ENCODE data around the gene SLC35F3.

The SLC35F3 gene

GRCh38 chr1:234260578-234260977 is 356.1 kb downstream of the SLC35F3 start:
- no peak for DNase-seq (ENCODE audit: low read depth)

DNA sequence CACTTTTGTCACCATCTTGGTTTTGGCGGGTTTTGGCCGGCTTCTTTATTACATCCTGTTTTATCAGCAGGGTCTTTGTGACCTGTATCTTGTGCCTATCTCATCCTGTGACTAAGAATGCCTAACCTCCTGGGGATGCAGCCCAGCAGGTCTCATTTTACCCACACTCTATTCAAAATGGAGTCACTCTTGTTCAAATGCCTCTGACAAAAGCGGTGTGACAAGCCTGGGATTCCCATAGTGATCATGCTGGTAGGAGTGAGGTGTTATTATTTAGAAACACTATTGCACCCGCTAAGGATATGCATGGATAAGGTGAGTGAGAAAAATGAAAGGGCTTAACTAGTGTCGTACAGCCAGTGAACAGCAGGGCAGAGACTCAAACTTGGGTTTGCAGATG is 357.1 kb downstream of the SLC35F3 start:
- DNase-seq (ENCODE audit: low read depth) = no peak

DNA sequence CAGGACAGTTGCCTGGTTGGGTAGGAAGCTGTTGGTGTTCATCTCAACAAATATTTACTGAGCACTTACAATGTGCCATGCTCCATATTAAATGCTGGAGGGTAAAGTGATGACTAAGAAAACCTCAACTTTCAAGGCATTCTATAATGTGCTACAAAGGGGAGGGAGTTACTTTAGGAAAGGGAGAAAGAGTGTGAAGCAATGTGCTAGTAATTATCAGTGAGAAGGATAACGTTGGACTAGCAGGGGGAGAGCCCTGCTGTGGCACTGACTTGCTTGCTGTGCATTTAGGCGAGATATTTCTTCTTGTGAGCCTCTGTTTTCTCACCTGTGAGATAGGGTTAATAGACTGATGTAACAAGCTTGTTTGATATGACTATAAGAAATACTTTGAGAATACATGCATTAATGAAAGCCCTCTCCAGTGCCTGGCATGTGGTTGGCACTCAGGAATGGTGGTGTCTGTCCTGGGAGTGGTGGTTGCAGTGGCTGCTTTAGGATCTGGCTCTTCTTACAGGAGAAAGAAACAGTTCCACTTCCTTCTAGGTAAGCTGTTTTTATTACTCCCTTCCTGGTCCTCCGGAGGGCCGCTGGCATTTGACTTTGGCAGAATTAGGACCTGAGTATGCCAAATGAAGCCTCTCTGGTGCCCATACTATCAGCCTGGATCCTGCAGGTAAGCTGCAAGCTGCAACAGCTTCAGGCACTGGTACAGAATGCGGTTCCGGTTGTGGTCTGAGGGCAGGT is 357.7 kb downstream of the SLC35F3 start:
- no peak for DNase-seq (ENCODE audit: low read depth)

DNA sequence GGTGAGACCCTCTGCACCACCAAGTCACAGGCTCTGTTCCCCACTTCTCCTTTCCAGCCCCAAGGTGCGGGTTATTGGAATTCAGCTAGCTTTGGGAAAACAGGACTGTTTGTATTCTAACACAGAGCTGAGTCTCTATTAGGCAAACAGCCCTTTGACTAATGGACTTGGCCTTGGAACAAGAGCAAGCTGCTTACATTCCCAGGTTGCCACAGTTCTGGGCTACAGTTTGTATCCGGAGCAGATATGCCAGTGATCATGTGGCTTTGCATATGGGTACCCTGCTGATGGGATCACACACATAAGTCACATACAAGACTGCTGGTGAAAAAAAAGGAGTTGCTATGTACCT is 358.3 kb downstream of the SLC35F3 start:
- no peak for DNase-seq (ENCODE audit: low read depth)

DNA sequence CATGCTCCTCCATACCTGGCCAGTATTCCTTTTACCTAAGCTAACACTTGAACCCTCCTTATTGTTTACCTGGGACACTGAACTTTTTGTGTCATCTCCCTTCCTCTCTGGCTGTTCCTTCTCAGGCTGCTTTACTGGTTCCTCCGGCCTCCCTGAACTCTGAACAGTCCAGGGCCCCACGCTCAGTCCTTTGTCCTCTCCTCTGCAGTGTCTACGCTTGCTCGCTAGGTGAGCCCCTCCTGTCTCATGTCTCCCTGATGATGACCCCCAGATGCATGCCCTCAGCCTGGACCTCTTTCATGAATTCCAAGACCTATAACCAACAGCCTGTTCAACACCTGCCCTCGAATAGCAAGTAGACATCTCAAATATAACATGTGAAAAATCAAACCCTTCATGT is 360.4 kb downstream of the SLC35F3 start:
- no peak for DNase-seq (ENCODE audit: low read depth)

GRCh38 chr1:234265321-234265720 is 360.8 kb downstream of the SLC35F3 start:
- DNase-seq (ENCODE audit: low read depth) = no peak

DNA sequence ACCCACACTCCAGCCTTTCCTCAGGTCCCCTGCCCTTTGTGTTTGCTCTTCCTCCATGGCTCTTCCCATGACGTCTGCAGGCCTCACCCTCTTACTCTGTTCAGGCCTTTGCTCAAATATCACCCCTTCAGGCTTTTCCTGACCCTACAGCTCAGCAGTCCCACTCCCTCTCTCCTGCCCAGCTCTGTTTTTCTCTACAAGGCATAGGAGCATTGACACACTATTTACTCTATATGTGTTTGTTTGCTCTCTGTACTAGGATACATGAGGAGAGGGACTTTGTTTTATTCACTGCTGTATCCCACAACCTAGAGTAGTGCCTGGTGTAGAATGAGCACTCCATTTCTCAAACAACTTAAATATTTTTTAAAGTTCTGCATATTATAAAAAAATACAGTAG is 361.4 kb downstream of the SLC35F3 start:
- DNase-seq (ENCODE audit: low read depth) = no peak

DNA sequence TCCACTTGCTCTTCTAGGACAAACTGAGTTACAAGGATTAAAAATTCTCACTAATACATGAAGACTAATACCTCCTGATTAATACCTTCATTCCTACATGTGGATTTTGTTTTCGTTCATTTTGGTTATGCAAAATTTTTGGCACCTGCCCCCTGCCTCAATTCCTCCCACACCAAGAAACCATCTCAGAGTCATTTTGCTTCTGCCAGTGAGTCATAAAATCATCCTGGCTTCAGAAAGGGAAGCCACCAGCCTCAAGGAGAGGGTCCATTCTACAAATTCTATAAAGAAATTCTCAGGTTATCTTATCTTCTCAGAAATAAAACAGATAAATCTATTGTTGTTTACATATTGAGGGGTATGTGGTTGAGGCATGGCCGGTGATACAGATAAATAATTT is 365.6 kb downstream of the SLC35F3 start:
- no peak for DNase-seq (ENCODE audit: low read depth)

GRCh38 chr1:234270581-234271242 is 366.2 kb downstream of the SLC35F3 start:
- no peak for DNase-seq (ENCODE audit: low read depth)

DNA sequence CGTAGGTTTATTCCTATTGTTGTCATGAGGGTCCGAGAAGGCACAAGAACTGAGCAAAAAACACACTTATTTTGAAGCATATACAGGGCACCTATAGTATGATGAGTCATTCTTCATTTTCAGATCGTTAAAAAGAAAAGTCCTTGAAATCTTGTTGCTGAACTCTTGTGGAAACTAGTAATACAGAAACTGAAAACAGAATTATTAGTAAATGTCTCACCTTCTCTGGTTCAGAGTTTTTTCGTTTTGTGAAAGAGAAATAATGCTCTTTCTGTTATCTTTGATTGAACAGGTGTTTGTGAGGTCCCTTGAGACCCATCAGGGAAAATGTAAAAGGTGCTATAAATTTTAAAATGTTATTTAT is 366.7 kb downstream of the SLC35F3 start:
- DNase-seq (ENCODE audit: low read depth) = no peak

- DNase-seq (ENCODE audit: low read depth) = no peak
Measured at GRCh38 chr1:234272656-234273312, 368.3 kb downstream of the SLC35F3 start.

- no peak for DNase-seq (ENCODE audit: low read depth)
Measured at GRCh38 chr1:234273981-234274380, 369.5 kb downstream of the SLC35F3 start.

GRCh38 chr1:234276151-234276788 is 371.8 kb downstream of the SLC35F3 start:
- DNase-seq (ENCODE audit: low read depth) = no peak

GRCh38 chr1:234277161-234277868 is 372.8 kb downstream of the SLC35F3 start:
- no peak for DNase-seq (ENCODE audit: low read depth)

DNA sequence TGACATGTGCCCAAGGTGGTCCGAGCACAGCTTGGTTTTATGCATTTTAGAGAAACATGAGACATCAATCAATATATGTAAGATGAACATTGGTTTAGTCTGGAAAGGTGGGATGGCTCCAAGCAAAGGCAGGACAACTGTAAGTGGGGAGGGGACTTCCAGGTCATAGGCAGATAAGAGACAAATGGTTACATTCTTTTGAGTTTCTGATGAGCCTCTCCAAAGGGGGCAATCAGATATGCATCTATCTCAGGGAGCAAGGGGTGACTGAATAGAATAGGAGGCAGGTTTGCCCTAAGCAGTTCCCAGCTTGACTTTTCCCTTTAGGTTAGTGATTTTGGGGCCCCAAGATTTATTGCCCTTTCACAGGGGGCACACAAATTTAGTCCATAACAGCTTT is 374.5 kb downstream of the SLC35F3 start:
- DNase-seq (ENCODE audit: low read depth) = no peak

GRCh38 chr1:234280500-234280899 is 376.0 kb downstream of the SLC35F3 start:
- no peak for DNase-seq (ENCODE audit: low read depth)

GRCh38 chr1:234281826-234282489 is 377.5 kb downstream of the SLC35F3 start:
- DNase-seq (ENCODE audit: low read depth) = no peak

DNA sequence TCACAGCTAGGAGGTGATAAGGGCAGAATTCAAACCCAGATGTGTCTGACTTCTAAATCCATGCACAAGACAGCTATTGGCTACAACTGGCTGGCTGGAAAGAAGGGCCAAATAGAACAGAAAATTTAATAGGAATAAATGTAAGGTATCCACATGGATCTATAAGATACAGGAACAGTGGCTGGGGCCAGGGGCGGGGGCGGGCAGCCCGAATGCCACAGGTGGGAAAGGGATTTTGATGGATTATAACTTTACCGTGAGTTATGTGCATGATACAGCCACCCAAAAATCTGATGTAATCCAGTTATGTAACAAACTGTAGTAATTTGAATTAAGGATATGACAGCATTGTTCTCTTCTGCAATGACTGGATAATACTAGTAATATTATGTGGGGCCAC is 381.7 kb downstream of the SLC35F3 start:
- no peak for DNase-seq (ENCODE audit: low read depth)

- no peak for DNase-seq (ENCODE audit: low read depth)
Measured at GRCh38 chr1:234288946-234289345, 384.5 kb downstream of the SLC35F3 start.

DNA sequence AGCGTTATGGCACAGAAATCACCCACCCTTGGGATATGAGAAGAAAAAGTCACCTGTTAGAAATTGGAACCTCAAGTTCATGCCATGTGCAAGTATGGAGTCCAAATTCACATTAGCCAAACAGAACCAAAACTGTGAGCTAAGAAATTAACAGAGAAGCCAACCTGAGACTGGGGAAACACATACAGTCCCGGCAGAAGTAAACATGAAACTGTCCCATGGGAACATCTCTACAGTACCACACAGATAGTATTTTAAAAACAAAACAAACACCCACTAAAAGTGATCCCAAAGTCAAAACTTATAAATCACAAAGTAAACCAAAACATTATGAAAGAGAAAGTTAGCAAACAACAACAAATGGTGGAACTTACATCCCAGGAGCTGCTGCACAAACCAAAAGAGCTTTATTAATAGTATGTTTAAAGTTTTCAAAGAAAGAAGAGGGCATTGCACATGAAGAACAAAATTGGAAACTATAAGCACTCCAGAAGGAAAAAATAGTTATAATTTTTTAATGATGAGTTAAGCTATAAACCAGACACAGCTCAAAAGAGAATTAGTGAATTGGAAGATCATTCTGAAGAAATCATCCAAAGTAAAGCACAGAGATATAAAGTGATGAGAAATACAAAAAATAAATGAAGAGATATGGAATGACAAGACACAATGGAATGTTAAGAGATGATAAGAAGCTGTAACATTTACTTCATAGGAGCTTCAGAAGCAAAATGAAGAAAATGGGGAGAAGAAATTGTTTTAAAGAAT is 385.2 kb downstream of the SLC35F3 start:
- no peak for DNase-seq (ENCODE audit: low read depth)

- no peak for DNase-seq (ENCODE audit: low read depth)
Measured at GRCh38 chr1:234292011-234292410, 387.5 kb downstream of the SLC35F3 start.
